ENCODE data around the gene CDH12.

The CDH12 gene

DNA sequence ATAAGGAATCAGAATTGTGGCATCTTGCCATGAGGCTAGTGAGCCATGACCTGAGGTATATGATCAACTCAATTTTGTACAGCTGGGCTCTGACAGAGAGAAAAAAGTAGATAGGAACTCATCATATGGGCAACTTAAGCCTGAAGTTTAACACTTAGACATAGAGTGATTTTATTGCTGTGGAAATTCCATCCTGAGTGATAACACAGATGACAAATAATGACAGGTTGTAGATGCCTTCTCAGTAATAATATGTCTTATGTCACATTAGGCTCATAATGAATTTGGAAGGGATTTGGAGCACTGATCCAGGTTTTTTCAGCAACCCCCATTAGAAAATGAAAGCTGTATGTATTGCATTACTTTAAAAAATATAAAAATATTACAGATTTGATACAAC, 744.6 kb downstream of the CDH12 start:
- Histone ChIP-seq H3K36me3 (ENCODE audit: low read length) (no peaks in the 10 kb centered on the region), H3F3A (ENCODE audit: insufficient read depth) (no peaks in the 10 kb centered on the region), H3K4me3 (ENCODE audit: insufficient read depth, low read length, poor library complexity, severe bottlenecking) (no peak overlapping the region), H2AFZ (ENCODE audit: low read depth, low read length, severe bottlenecking) (no peak overlapping the region), H4K20me1 (ENCODE audit: low read depth, low read length) (no peaks in the 10 kb centered on the region), H3K27ac (ENCODE audit: low read depth, low read length) (no peak overlapping the region), H3K79me2 (ENCODE audit: insufficient read depth, low read length) (no peaks in the 10 kb centered on the region), H3K9me2 (replicated peaks; ENCODE audit: insufficient read depth, low read length) (no peaks in the 10 kb centered on the region), H3K9me3 (ENCODE audit: insufficient read depth, low read length) (no peaks in the 10 kb centered on the region), H3K9ac (ENCODE audit: low read length) (no peak overlapping the region), H3K27me3 (ENCODE audit: low read length) (no peaks in the 10 kb centered on the region), H3K4me2 (ENCODE audit: low read depth, low read length, poor library complexity, severe bottlenecking) (no peak overlapping the region)
- TF ChIP-seq CTCF (IDR thresholded peaks at IDR 0.05; ENCODE audit: insufficient read depth, low read length, poor library complexity, severe bottlenecking): no peak
- no peak for TF ChIP-seq EZH2phosphoT487 (conservative IDR thresholded peaks at IDR 0.05; ENCODE audit: low read length)

DNA sequence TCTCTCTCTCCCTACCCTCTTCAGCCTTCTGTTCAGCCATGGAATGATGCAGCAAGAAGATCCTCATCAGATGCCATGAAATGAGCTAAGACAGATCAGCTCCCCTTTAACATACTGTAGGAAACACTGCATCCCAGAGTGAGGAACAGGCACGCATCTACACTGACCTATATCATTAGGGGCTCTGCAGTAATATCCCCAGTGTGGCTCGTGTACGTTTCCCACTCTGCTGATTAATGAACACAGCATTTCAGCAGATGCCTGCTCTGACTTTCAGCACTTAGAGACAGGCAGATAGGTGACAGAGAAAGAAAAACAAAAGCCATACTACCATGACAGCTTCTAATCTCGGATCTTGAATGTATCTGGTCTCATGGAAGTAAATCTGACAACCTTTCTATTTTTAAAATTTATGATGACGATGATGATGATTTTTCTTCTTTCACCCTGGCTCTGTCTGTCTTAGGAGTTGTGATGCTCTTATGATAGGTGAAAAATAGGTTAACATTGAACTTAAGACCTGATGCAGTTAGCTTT, 750.3 kb downstream of the CDH12 start:
- no peak overlapping the region for H3K4me2 ChIP-seq (ENCODE audit: low read depth, low read length, poor library complexity, severe bottlenecking)
- TF ChIP-seq EZH2phosphoT487 (conservative IDR thresholded peaks at IDR 0.05; ENCODE audit: low read length) (no peak), CTCF (IDR thresholded peaks at IDR 0.05; ENCODE audit: insufficient read depth, low read length, poor library complexity, severe bottlenecking) (no peak)
- no peak overlapping the region for H3K4me3 ChIP-seq (ENCODE audit: insufficient read depth, low read length, poor library complexity, severe bottlenecking)
- no peaks in the 10 kb centered on the region for H3F3A ChIP-seq (ENCODE audit: insufficient read depth)
- no peak overlapping the region for H3K9ac ChIP-seq (ENCODE audit: low read length)
- H3K36me3 ChIP-seq (ENCODE audit: low read length): no peaks in the 10 kb centered on the region
- H3K9me2 ChIP-seq (replicated peaks; ENCODE audit: insufficient read depth, low read length): no peaks in the 10 kb centered on the region
- H3K9me3 ChIP-seq (ENCODE audit: insufficient read depth, low read length): no peaks in the 10 kb centered on the region
- no peak overlapping the region for H2AFZ ChIP-seq (ENCODE audit: low read depth, low read length, severe bottlenecking)
- H3K79me2 ChIP-seq (ENCODE audit: insufficient read depth, low read length): no peaks in the 10 kb centered on the region
- no peaks in the 10 kb centered on the region for H3K27me3 ChIP-seq (ENCODE audit: low read length)
- no peaks in the 10 kb centered on the region for H4K20me1 ChIP-seq (ENCODE audit: low read depth, low read length)
- no peak overlapping the region for H3K27ac ChIP-seq (ENCODE audit: low read depth, low read length)

DNA sequence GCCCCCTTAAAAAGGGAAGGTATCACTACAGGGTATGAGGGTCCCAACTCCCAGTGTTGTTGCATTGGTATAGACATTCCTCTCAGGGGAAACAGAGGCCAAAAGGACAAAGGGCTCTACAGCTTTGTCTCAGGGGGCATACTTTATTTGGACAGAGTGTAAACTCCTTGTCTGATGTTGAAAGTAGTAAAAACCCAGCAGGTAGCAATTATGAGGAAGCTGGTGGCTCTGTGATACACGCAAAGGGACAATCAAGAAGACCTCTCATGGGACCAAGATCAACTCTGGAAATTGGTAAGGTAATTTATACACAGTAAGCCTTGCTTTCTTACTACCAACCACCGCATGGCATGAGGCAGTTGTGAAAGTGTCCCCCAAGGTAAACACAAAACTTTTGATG, 764.6 kb downstream of the CDH12 start:
- Histone ChIP-seq H4K20me1 (ENCODE audit: low read depth, low read length) (no peaks in the 10 kb centered on the region), H2AFZ (ENCODE audit: low read depth, low read length, severe bottlenecking) (no peak overlapping the region), H3K4me2 (ENCODE audit: low read depth, low read length, poor library complexity, severe bottlenecking) (no peak overlapping the region), H3K9me2 (replicated peaks; ENCODE audit: insufficient read depth, low read length) (no peaks in the 10 kb centered on the region), H3K79me2 (ENCODE audit: insufficient read depth, low read length) (no peaks in the 10 kb centered on the region), H3K27me3 (ENCODE audit: low read length) (no peaks in the 10 kb centered on the region), H3K36me3 (ENCODE audit: low read length) (no peaks in the 10 kb centered on the region), H3F3A (ENCODE audit: insufficient read depth) (no peaks in the 10 kb centered on the region), H3K27ac (ENCODE audit: low read depth, low read length) (no peak overlapping the region), H3K9me3 (ENCODE audit: insufficient read depth, low read length) (no peaks in the 10 kb centered on the region), H3K9ac (ENCODE audit: low read length) (no peak overlapping the region), H3K4me3 (ENCODE audit: insufficient read depth, low read length, poor library complexity, severe bottlenecking) (no peak overlapping the region)
- no peak for TF ChIP-seq CTCF (IDR thresholded peaks at IDR 0.05; ENCODE audit: insufficient read depth, low read length, poor library complexity, severe bottlenecking)
- TF ChIP-seq EZH2phosphoT487 (conservative IDR thresholded peaks at IDR 0.05; ENCODE audit: low read length): no peak
